Activated B cell treated with CpG ODN at 0.5 μM for 24 hours (primary cell): Measurements from ENCODE around the gene DACT2. TPM values are rescaled to one million over a fixed set of nuclear protein-coding genes. Genes with fewer than 3 reads are reported as not detected.
"Not testable (repeated sequence)": the region's sequence is repeated elsewhere in the genome, so short reads cannot be mapped to it uniquely, and the experiment has no call there.

Source experiments
- ATAC-seq: fragments of 200-7000 bp; cut with Tn5 transposase; one replicate; pipeline ENCODE4 v1.10.0; 2021; ENCODE audit warnings: low read depth, mild to moderate bottlenecking, moderate library complexity
- CTCF ChIA-PET: fragments of 350-600 bp; sonication (Branson Sonifier 250); formaldehyde crosslinking; loops from one replicate; lab custom pipeline; 2021; ENCODE audit warnings: antibody characterized with exemption; lab: Charles Lee
- POLR2A ChIA-PET: fragments of 350-600 bp; sonication (Branson Sonifier 250); formaldehyde crosslinking; loops from one replicate; lab custom pipeline; 2021; ENCODE audit warnings: antibody characterized with exemption; lab: Charles Lee
- DNase-seq: peaks from one replicate; pipeline ENCODE4 v3.0.0; 2022
- H3K27ac Mint-ChIP-seq: one replicate; pipeline ENCODE4 v1.8.0; 2020; ENCODE audit warnings: mixed read lengths
- H3K27me3 Mint-ChIP-seq: one replicate; pipeline ENCODE4 v1.8.0; 2021; ENCODE audit warnings: mixed read lengths
- H3K36me3 Mint-ChIP-seq: one replicate; pipeline ENCODE4 v1.8.0; 2021; ENCODE audit warnings: low read depth, mixed read lengths
- H3K4me1 Mint-ChIP-seq: one replicate; pipeline ENCODE4 v1.8.0; 2021; ENCODE audit warnings: mixed read lengths
- H3K4me3 Mint-ChIP-seq: one replicate; pipeline ENCODE4 v1.8.0; 2020; ENCODE audit warnings: mild to moderate bottlenecking, mixed read lengths
- H3K9me3 Mint-ChIP-seq: one replicate; pipeline ENCODE4 v1.8.0; 2020; ENCODE audit warnings: mixed read lengths
- intact Hi-C: fragments of 100-400 bp; cut with micrococcal nuclease; formaldehyde crosslinking; loops from one replicate; pipeline ENCODE4 v1.15.1; 2024
- total RNA-seq: library from RNA; stranded (reverse); gene quantifications from 2 replicates; pipeline ENCODE4 v1.2.3, GENCODE V29; 2022
- TF ChIP-seq, protein P1 (sequence below): fragments of 200-600 bp; IDR thresholded peaks from one replicate; pipeline ENCODE4 v1.8.0; 2022; ENCODE audit warnings: antibody characterized with exemption, mild to moderate bottlenecking

DACT2 gene
- total RNA-seq, 1 donor from 2014 or later, result not detected

DNA sequence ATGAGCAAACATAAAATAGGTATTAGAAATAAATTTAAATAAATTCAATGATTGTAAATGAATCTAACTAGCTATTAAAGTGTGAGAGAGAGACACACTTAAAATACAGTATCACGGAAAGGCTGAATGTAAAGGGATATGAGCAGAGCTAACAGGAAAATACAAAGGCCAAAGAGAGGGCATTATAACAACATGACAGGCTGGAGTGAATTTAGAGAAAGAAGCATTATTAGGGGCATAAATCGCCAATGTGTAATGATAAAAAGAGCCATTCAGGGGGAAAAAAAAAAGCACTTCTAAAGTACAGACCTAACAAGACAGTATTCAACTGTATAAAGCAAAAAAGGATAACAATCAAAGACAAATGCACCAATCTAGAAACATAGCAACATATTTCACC lies 28.1 kb downstream of the DACT2 start:
- CTCF ChIA-PET, result no interaction called here
- H3K27ac Mint-ChIP-seq, result no peak overlapping the region
- no peaks in the 10 kb centered on the region for H3K9me3 Mint-ChIP-seq
- DNase-seq (no peak), ATAC-seq (no peak)
- intact Hi-C loops, result no loop called here
- no peak overlapping the region for H3K4me3 Mint-ChIP-seq
- no peaks in the 10 kb centered on the region for H3K36me3 Mint-ChIP-seq
- TF ChIP-seq, protein P1, sequence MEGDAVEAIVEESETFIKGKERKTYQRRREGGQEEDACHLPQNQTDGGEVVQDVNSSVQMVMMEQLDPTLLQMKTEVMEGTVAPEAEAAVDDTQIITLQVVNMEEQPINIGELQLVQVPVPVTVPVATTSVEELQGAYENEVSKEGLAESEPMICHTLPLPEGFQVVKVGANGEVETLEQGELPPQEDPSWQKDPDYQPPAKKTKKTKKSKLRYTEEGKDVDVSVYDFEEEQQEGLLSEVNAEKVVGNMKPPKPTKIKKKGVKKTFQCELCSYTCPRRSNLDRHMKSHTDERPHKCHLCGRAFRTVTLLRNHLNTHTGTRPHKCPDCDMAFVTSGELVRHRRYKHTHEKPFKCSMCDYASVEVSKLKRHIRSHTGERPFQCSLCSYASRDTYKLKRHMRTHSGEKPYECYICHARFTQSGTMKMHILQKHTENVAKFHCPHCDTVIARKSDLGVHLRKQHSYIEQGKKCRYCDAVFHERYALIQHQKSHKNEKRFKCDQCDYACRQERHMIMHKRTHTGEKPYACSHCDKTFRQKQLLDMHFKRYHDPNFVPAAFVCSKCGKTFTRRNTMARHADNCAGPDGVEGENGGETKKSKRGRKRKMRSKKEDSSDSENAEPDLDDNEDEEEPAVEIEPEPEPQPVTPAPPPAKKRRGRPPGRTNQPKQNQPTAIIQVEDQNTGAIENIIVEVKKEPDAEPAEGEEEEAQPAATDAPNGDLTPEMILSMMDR, result no peak
- H3K4me1 Mint-ChIP-seq, result no peaks in the 10 kb centered on the region
- peaks cover 2% of the 10 kb centered on the region for H3K27me3 Mint-ChIP-seq
- POLR2A ChIA-PET, result no interaction called here

DNA sequence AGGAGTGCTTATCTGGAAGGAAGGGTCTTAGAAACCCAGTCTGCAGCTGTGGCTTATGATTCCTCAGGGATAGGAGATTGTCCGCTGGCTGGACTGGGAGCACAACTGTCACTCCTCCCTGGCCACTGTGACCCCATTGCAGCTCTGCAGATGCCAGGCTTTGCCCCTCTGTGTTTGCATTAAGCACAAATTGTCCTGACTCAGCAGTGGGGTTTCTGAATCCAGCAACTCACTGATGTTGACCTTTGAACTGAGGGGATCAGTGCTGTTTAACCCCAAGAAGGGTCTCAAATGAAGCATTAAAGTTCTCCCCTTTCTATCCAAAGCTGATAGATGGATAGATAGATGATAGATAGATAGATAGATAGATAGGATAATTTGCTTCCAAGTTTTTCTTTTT lies 29.5 kb downstream of the DACT2 start:
- no peaks in the 10 kb centered on the region for H3K9me3 Mint-ChIP-seq
- DNase-seq, result no peak
- no peaks in the 10 kb centered on the region for H3K4me1 Mint-ChIP-seq
- TF ChIP-seq, protein P1, result no peak
- peaks cover 2% of the 10 kb centered on the region for H3K27me3 Mint-ChIP-seq
- ChIA-PET POLR2A (no interaction called here), CTCF (no interaction called here)
- no peak for ATAC-seq
- no peak overlapping the region for H3K4me3 Mint-ChIP-seq
- no peaks in the 10 kb centered on the region for H3K36me3 Mint-ChIP-seq
- intact Hi-C loops, result no loop called here
- no peak overlapping the region for H3K27ac Mint-ChIP-seq

DNA sequence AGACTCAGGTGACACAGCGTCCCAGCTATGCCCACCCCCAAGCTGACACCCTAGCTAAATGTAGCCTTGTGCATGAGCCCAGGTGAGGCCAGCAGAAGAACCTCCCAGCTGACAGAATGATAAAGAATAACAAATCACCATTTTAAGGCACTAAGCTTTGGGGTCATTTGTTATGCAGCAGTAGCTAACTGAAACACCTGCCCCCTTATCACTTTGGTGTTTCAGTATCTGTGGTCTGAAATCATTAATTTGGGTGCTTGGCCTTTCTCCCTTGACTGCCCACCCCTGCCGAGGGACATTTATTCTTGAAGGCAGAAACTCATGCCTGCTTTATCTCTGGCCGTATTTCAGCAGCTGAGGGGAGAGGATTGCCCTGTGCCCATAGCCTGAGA lies 30.0 kb downstream of the DACT2 start:
- H3K27me3 Mint-ChIP-seq, result peaks cover 2% of the 10 kb centered on the region
- CTCF ChIA-PET, result no interaction called here
- ATAC-seq (no peak), DNase-seq (no peak)
- H3K36me3 Mint-ChIP-seq, result no peaks in the 10 kb centered on the region
- POLR2A ChIA-PET, result no interaction called here
- H3K27ac Mint-ChIP-seq, result no peak overlapping the region
- TF ChIP-seq, protein P1, result no peak
- no peaks in the 10 kb centered on the region for H3K9me3 Mint-ChIP-seq
- no peaks in the 10 kb centered on the region for H3K4me1 Mint-ChIP-seq
- no peak overlapping the region for H3K4me3 Mint-ChIP-seq
- intact Hi-C loops, result no loop called here

DNA sequence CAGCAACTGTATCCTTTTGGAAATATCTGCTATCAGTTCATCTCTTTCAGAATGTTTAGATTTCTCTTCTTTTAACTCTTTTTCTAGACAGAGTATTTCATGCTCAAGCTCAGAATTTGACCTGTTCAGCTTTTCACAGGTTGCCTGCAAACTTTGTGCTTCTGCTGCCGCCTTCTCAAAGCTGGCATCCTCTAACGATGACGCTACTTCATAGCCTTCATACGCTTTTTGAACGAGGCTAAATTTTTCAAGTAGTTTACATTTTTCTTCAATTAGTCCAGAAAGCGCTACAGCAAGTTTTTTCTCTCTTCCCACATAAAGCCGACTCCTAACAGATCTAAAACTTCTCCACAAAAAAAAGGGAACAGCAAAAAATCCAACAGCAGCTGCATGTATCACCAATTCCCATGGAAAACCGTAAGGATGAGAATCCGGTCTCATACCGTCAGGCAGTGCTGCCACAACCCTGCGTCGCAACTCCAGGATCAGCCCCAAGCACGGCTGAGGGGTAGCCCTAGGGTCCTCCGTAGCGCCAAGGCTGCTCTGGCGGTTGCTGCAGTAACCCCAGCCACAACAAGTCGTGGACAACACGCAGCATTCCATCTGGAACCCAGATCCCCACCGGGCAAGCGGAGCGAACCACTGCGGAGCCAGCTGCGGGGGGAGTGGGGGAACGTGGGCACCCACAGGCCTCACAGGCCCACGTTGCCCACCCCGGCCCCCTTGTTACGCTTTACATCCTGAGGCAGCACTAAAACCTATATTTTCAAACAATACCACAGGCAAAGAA lies 30.6 kb downstream of the DACT2 start:
- DNase-seq, result no peak
- ATAC-seq, result no peak
- TF ChIP-seq, protein P1, result no peak
- H3K4me3 Mint-ChIP-seq, result no peak overlapping the region
- H3K27ac Mint-ChIP-seq, result no peak overlapping the region
- intact Hi-C loops, result no loop called here
- ChIA-PET POLR2A (no interaction called here), CTCF (no interaction called here)
- H3K36me3 Mint-ChIP-seq, result no peaks in the 10 kb centered on the region
- peaks cover 2% of the 10 kb centered on the region for H3K27me3 Mint-ChIP-seq
- no peaks in the 10 kb centered on the region for H3K4me1 Mint-ChIP-seq
- no peaks in the 10 kb centered on the region for H3K9me3 Mint-ChIP-seq

- H3K36me3 Mint-ChIP-seq, H3K4me1 Mint-ChIP-seq, ATAC-seq, DNase-seq, H3K9me3 Mint-ChIP-seq, CTCF ChIA-PET, H3K27me3 Mint-ChIP-seq, POLR2A ChIA-PET, H3K27ac Mint-ChIP-seq, H3K4me3 Mint-ChIP-seq, intact Hi-C loops: not testable (repeated sequence)
Measured at GRCh38 chr6:168287460-168287859, 32.1 kb downstream of the DACT2 start.

DNA sequence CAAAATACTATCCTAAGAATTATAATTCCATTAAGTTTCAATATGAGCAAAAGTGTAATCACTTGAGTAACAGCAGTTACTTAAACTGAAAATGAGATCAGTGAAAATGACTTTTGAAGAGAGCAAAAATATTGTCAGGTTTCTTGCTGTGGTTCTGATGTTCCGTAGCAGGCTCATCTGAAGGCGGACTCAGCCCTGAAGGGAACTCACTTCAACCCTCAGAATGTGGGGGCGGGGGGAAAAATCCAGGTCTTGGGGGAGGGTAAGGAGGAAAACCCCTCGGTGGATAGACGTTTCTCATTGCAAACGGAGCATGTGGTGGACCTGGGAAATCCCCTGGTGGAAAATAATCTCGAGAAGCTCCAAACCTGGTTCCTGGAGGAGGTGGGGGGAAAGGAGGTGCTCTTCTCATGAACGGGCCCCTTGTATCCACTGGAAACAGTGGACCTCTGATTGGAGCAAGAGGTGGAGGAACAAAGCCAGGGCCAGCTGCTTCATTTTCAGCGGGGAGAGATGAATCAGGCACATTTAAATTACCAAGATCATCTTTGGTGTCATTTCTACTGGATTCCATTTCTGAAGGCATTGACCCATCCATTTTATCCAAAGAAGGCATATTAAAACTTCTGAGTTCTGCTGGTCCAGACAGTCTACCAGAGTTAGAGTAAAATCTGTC lies 32.7 kb downstream of the DACT2 start:
- H3K36me3 Mint-ChIP-seq, POLR2A ChIA-PET, H3K27me3 Mint-ChIP-seq: not testable (repeated sequence)

More for the DNA sequence above, 32.7 kb downstream of the DACT2 start:
- H3K27ac Mint-ChIP-seq, intact Hi-C loops, CTCF ChIA-PET, H3K4me1 Mint-ChIP-seq, H3K9me3 Mint-ChIP-seq, H3K4me3 Mint-ChIP-seq, ATAC-seq, DNase-seq: not testable (repeated sequence)
